ENCODE results near the gene TAP2. TPM values are rescaled to one million over a fixed set of nuclear protein-coding genes. Genes with fewer than 3 reads are reported as not detected.

Gene TAP2
- total RNA-seq, 2 donors from 2014 or later: 7.1 to 15.8 TPM

GRCh38 chr6:32837651-32838113, 857 bp downstream of the TAP2 start:
- Histone ChIP-seq H3K4me3 (peak overlapping the region; percentile 61 to 81), H3K27ac (peak overlapping the region; percentile 94 to 96), H3K4me1 (replicated peaks) (no peaks in the 10 kb centered on the region), H3K27me3 (replicated peaks; ENCODE audit: insufficient read depth) (no peaks in the 10 kb centered on the region), H3K36me3 (no peaks in the 10 kb centered on the region), H3K9me3 (no peaks in the 10 kb centered on the region)
- no peak for TF ChIP-seq POLR2AphosphoS5 (IDR thresholded peaks at IDR 0.05)
- TF ChIP-seq, protein P1, sequence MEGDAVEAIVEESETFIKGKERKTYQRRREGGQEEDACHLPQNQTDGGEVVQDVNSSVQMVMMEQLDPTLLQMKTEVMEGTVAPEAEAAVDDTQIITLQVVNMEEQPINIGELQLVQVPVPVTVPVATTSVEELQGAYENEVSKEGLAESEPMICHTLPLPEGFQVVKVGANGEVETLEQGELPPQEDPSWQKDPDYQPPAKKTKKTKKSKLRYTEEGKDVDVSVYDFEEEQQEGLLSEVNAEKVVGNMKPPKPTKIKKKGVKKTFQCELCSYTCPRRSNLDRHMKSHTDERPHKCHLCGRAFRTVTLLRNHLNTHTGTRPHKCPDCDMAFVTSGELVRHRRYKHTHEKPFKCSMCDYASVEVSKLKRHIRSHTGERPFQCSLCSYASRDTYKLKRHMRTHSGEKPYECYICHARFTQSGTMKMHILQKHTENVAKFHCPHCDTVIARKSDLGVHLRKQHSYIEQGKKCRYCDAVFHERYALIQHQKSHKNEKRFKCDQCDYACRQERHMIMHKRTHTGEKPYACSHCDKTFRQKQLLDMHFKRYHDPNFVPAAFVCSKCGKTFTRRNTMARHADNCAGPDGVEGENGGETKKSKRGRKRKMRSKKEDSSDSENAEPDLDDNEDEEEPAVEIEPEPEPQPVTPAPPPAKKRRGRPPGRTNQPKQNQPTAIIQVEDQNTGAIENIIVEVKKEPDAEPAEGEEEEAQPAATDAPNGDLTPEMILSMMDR (IDR thresholded peaks at IDR 0.05): no peak
- TF ChIP-seq POLR2A (IDR thresholded peaks at IDR 0.05): no peak
- intact Hi-C loops (cut with DNase I): loop anchor here (1.0 to 5.0 kb wide), 2 partner anchors 16 to 35 kb away; partner anchors contain the start of gene TAP1
- no peak for DNase-seq (ENCODE audit: low spot score)
- 27% methylated on average over 11 of the region's 12 CpGs for WGBS

DNA sequence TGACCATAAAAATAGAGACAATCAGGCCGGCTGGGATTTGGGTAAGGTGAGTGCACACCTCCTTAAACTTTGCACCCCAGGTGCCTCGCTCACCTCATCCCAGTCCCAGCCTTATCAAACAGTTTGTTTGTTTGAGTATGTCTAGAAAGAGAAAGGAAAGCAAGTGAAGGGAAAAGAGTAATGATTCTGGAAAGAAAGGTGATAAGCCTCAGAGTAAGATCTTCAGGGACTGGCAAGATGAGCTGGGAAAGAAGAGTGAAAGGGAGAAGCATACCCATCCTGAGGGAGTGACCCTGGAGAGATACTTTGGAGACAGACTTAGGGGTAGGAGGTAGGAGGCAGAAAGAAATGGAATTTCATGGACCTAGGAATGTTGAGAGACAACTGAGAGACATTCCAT, 1.7 kb downstream of the TAP2 start:
- H3K36me3 ChIP-seq: no peaks in the 10 kb centered on the region
- TF ChIP-seq POLR2AphosphoS5 (IDR thresholded peaks at IDR 0.05) (no peak), POLR2A (IDR thresholded peaks at IDR 0.05) (no peak)
- TF ChIP-seq, protein P1 (IDR thresholded peaks at IDR 0.05): no peak
- no peaks in the 10 kb centered on the region for H3K4me1 ChIP-seq (replicated peaks)
- H3K4me3 ChIP-seq: no peak overlapping the region
- H3K27me3 ChIP-seq (replicated peaks; ENCODE audit: insufficient read depth): no peaks in the 10 kb centered on the region
- DNase-seq (ENCODE audit: low spot score): no peak
- H3K9me3 ChIP-seq: no peaks in the 10 kb centered on the region
- H3K27ac ChIP-seq: no peak overlapping the region
- 94% methylated on average over 2 of the region's 2 CpGs for WGBS
- intact Hi-C loops (cut with DNase I): loop anchor here (5.0 kb wide), 1 partner anchor 35 kb away; no protein-coding TSS in a partner anchor

GRCh38 chr6:32835167-32835893, 3.2 kb downstream of the TAP2 start:
- WGBS: 95% methylated on average over 16 of the region's 16 CpGs

GRCh38 chr6:32833664-32834063, 4.9 kb downstream of the TAP2 start:
- H3K27me3 ChIP-seq (replicated peaks; ENCODE audit: insufficient read depth): no peaks in the 10 kb centered on the region
- DNase-seq (ENCODE audit: low spot score): no peak
- 83% methylated on average over 5 of the region's 5 CpGs for WGBS
- H3K9me3 ChIP-seq: no peaks in the 10 kb centered on the region
- no peaks in the 10 kb centered on the region for H3K36me3 ChIP-seq
- H3K4me1 ChIP-seq (replicated peaks): no peaks in the 10 kb centered on the region
- H3K4me3 ChIP-seq: no peak overlapping the region
- no peak overlapping the region for H3K27ac ChIP-seq
- TF ChIP-seq, protein P1 (IDR thresholded peaks at IDR 0.05): no peak
- TF ChIP-seq POLR2AphosphoS5 (IDR thresholded peaks at IDR 0.05) (no peak), POLR2A (IDR thresholded peaks at IDR 0.05) (no peak)
- intact Hi-C loops (cut with DNase I): no loop called here

More at GRCh38 chr6:32835167-32835893, 3.2 kb downstream of the TAP2 start:
- H3K27ac ChIP-seq: no peak overlapping the region
- H3K9me3 ChIP-seq: no peaks in the 10 kb centered on the region
- H3K27me3 ChIP-seq (replicated peaks; ENCODE audit: insufficient read depth): no peaks in the 10 kb centered on the region
- H3K4me1 ChIP-seq (replicated peaks): no peaks in the 10 kb centered on the region
- no peak overlapping the region for H3K4me3 ChIP-seq
- TF ChIP-seq, protein P1 (IDR thresholded peaks at IDR 0.05): no peak
- TF ChIP-seq POLR2AphosphoS5 (IDR thresholded peaks at IDR 0.05) (no peak), POLR2A (IDR thresholded peaks at IDR 0.05) (no peak)
- H3K36me3 ChIP-seq: no peaks in the 10 kb centered on the region
- intact Hi-C loops (cut with DNase I): loop anchor here (5.0 kb wide), 1 partner anchor 37 kb away; no protein-coding TSS in a partner anchor
- DNase-seq (ENCODE audit: low spot score): no peak

GRCh38 chr6:32832535-32832934, 6.0 kb downstream of the TAP2 start:
- Histone ChIP-seq H3K4me3 (no peak overlapping the region), H3K36me3 (no peaks in the 10 kb centered on the region), H3K9me3 (no peaks in the 10 kb centered on the region), H3K27ac (no peak overlapping the region), H3K27me3 (replicated peaks; ENCODE audit: insufficient read depth) (no peaks in the 10 kb centered on the region), H3K4me1 (replicated peaks) (no peaks in the 10 kb centered on the region)
- DNase-seq (ENCODE audit: low spot score): no peak
- WGBS: 82% methylated on average over 13 of the region's 13 CpGs
- TF ChIP-seq, protein P1 (IDR thresholded peaks at IDR 0.05): no peak
- TF ChIP-seq POLR2AphosphoS5 (IDR thresholded peaks at IDR 0.05) (no peak), POLR2A (IDR thresholded peaks at IDR 0.05) (no peak)
- intact Hi-C loops (cut with DNase I): no loop called here

Data from prostate gland (tissue), 2 donors.